Upper lobe of left lung (tissue), 6 donors: ENCODE data around the gene LRRC2. TPM values are rescaled to one million over a fixed set of nuclear protein-coding genes. Genes with fewer than 3 reads are reported as not detected.

Experiments used
- ATAC-seq, 2 donors: fragments of 200-7000 bp; cut with Tn5 transposase; one replicate each; pipeline ENCODE4 v1.9.1; 2022; ENCODE audit warnings: mild to moderate bottlenecking in 2 of 2, moderate library complexity in 2 of 2; ENCODE audit not compliant: low FRiP score in 2 of 2
- DNase-seq, 2 donors: peaks; one replicate each; pipeline ENCODE4 v3.0.0-alpha.2; 2019 to 2020
- H3K27ac ChIP-seq, 4 donors: fragments of 200-600 bp; sonication (generic); one replicate each; pipeline ENCODE4 v1.5.1; 2016 to 2019
- H3K27me3 ChIP-seq, 4 donors: fragments of 200-600 bp; sonication (generic); one replicate each; pipeline ENCODE4 v1.5.1; 2017 to 2019
- H3K36me3 ChIP-seq, 4 donors: fragments of 200-600 bp; sonication (generic); one replicate each; pipeline ENCODE4 v1.5.1; 2016 to 2019
- H3K4me1 ChIP-seq, 4 donors: fragments of 200-600 bp; sonication (generic); one replicate each; pipeline ENCODE4 v1.5.1; 2018 to 2019
- H3K4me3 ChIP-seq, 4 donors: fragments of 200-600 bp; sonication (generic); one replicate each; pipeline ENCODE4 v1.5.1; 2017 to 2019; ENCODE audit warnings: mild to moderate bottlenecking in 2 of 4, moderate library complexity in 1 of 4
- H3K9me3 ChIP-seq, 4 donors: fragments of 200-600 bp; sonication (generic); one replicate each; pipeline ENCODE4 v1.5.1; 2018 to 2019
- EP300 ChIP-seq, 4 donors: sonication (generic); formaldehyde crosslinking; IDR thresholded peaks; one replicate each; pipeline ENCODE4 v1.5.1; 2017; ENCODE audit warnings: antibody characterized with exemption in 4 of 4, control low read depth in 2 of 4
- POLR2A ChIP-seq, 4 donors: fragments of 450-650 bp; IDR thresholded peaks; one replicate each; pipeline ENCODE4 v1.5.1; 2016 to 2017; ENCODE audit warnings: antibody characterized with exemption in 4 of 4, mild to moderate bottlenecking in 2 of 4
- POLR2AphosphoS5 ChIP-seq, 2 donors: sonication (generic); formaldehyde crosslinking; IDR thresholded peaks; one replicate each; pipeline ENCODE4 v1.5.1; 2017; ENCODE audit warnings: antibody characterized with exemption in 2 of 2
- WGBS, 2 donors: methylation state at CpG; one replicate each; pipeline ENCODE4 v1.1.5; 2017 to 2018; 5-methylcytosine and 5-hydroxymethylcytosine counted together
- total RNA-seq, 6 donors: library from RNA; depleted of rRNA in 4 of 6; stranded (reverse); fragments of >200 nt in 4 of 6; gene quantifications; one replicate each; pipeline versions ENCODE4 v1.1.0 to v1.2.1, GENCODE V29; 2016 to 2021
- TF ChIP-seq, protein P1 (sequence below), 6 experiments: fragments of 450-650 bp in 4 of 6; fragments of 200-600 bp in 2 of 6; sonication (generic) in 2 of 6; IDR thresholded peaks; one replicate each; pipeline ENCODE4 v1.5.1; 2016 to 2019; ENCODE audit warnings: antibody characterized with exemption in 6 of 6
- donor health status: DM: no; HTN: no; CAD: no; lungs with moderate emphysema.
- donor health status: DM: no; HTN: yes; CAD: no; lungs with severe emphysema.

The LRRC2 gene
- total RNA-seq, 6 donors from 2014 or later, result 1.1 to 4.2 (median 1.5) TPM

DNA sequence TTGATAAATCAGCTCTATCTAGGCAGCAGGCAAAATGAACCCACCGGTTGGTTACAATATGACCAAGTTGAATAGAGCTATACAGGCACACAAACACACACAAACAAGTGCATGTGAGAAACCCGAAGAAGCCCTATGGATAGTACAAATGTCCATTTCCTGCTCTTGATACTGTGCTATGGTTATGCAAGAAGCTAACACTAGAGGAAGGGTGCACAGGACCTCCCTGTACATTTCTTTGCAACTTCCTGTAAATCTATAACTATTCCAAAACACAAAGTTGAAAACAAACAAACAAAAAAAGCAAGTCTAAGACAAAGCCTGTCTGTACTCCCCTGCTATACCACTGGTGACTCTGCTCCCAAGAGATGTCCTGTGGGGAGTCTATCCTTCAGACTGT, 38.0 kb upstream of the LRRC2 start:
- no peaks in the 10 kb centered on the region for H3K9me3 ChIP-seq
- peak in 1 of 2 donors; percentile 42 for ATAC-seq
- no peaks in the 10 kb centered on the region for H3K36me3 ChIP-seq
- DNase-seq, result no peak
- no peak overlapping the region for H3K4me3 ChIP-seq
- no peak overlapping the region for H3K27ac ChIP-seq
- no peaks in the 10 kb centered on the region for H3K4me1 ChIP-seq
- TF ChIP-seq POLR2AphosphoS5 (IDR thresholded peaks at IDR 0.05) (no peak), POLR2A (IDR thresholded peaks at IDR 0.05) (no peak)
- WGBS, 2 donors, result 63 to 67% methylated on average over 2 of the region's 2 CpGs
- no peaks in the 10 kb centered on the region for H3K27me3 ChIP-seq

DNA sequence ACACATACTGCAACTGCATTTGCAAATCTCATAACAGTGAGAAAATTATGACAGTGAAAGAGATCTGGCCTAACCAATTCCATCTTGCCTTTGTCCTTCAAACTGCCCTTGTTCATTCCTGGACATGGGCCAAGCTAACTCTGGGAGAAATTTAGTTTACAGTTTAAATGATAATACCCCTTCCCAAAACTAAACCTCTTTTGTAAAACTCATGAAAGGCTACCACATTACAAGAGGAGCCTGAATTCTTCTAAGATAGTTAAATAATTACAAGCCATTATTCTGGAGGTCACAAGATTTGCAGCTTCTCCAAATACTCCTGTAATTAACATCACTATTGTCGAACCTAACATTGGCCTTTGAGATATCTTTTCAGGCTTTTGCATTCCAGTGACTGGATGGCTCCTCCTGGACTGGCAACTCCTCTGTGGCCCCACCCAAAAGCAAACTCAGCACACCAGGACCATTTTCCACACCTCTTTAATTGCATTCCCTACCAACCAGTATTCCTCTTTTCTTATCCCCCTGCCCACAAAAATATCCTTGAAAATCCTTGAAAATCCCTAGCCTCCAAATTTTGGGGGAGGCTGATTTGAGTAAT, 37.4 kb upstream of the LRRC2 start:
- TF ChIP-seq, protein P1, sequence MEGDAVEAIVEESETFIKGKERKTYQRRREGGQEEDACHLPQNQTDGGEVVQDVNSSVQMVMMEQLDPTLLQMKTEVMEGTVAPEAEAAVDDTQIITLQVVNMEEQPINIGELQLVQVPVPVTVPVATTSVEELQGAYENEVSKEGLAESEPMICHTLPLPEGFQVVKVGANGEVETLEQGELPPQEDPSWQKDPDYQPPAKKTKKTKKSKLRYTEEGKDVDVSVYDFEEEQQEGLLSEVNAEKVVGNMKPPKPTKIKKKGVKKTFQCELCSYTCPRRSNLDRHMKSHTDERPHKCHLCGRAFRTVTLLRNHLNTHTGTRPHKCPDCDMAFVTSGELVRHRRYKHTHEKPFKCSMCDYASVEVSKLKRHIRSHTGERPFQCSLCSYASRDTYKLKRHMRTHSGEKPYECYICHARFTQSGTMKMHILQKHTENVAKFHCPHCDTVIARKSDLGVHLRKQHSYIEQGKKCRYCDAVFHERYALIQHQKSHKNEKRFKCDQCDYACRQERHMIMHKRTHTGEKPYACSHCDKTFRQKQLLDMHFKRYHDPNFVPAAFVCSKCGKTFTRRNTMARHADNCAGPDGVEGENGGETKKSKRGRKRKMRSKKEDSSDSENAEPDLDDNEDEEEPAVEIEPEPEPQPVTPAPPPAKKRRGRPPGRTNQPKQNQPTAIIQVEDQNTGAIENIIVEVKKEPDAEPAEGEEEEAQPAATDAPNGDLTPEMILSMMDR (IDR thresholded peaks at IDR 0.05), result no peak
- TF ChIP-seq EP300 (IDR thresholded peaks at IDR 0.05) (no peak), POLR2AphosphoS5 (IDR thresholded peaks at IDR 0.05) (no peak)
- H3K4me1 ChIP-seq, result no peaks in the 10 kb centered on the region
- H3K27me3 ChIP-seq, result no peaks in the 10 kb centered on the region
- ATAC-seq (no peak), DNase-seq (no peak)
- no peak overlapping the region for H3K27ac ChIP-seq
- H3K36me3 ChIP-seq, result no peaks in the 10 kb centered on the region
- 68 to 70% methylated on average over 1 of the region's 1 CpG for WGBS, 2 donors
- H3K4me3 ChIP-seq, result no peak overlapping the region
- H3K9me3 ChIP-seq, result no peaks in the 10 kb centered on the region

DNA sequence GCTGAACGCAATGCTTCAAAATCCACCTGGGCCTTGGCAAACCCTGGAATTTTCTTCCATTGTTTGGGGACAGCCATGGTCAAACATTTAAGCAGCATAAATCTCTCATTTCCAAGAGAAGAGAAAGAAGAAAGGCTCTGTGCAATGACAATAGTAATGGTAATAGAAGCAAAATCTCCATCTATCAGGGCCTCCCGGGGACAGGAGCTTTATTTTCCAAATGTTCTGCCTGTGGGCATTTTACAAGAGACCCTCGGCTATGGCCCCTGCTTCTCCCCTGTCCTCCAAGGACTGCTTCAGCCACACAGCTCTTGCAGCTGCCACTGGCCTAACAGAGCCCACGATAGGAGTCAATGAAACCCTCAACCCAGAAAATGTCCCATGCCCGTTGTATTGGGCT, 33.5 kb upstream of the LRRC2 start:
- WGBS, 2 donors, result 77 to 84% methylated on average over 4 to 5 of the region's 5 CpGs
- Histone ChIP-seq H3K27ac (no peak overlapping the region), H3K27me3 (no peaks in the 10 kb centered on the region), H3K36me3 (no peaks in the 10 kb centered on the region), H3K4me1 (no peaks in the 10 kb centered on the region), H3K9me3 (no peaks in the 10 kb centered on the region), H3K4me3 (no peak overlapping the region)
- TF ChIP-seq, protein P1 (IDR thresholded peaks at IDR 0.05), result no peak
- TF ChIP-seq EP300 (IDR thresholded peaks at IDR 0.05), result no peak
- no peak for TF ChIP-seq POLR2A (IDR thresholded peaks at IDR 0.05)
- no peak for TF ChIP-seq POLR2AphosphoS5 (IDR thresholded peaks at IDR 0.05)
- DNase-seq (no peak), ATAC-seq (no peak)

DNA sequence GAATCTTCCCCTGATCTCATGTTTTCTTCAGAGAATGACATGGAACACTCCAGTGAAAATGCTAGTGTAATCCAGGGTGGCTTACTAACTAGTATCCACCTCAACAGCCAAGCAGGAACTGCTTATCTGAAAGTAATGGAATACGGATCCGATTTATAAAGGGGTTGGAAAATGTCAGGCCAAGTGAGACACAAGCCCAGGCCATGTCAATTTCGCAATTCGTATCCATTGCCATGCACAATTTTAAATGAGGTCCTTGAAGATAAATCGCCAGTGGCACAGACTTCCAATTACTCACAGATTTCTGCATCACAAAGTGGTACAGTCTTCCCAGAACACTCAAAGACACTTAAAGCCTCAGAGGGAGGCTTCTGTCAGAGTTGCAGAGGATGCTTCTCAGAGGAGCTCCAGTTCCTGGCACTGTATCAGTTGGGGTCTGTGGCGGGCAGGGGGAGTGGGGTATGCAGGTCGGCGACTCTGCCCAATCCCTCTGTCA, 29.8 kb upstream of the LRRC2 start:
- H3K27ac ChIP-seq, result no peak overlapping the region
- H3K27me3 ChIP-seq, result no peaks in the 10 kb centered on the region
- ATAC-seq (no peak), DNase-seq (no peak)
- no peak overlapping the region for H3K4me3 ChIP-seq
- H3K4me1 ChIP-seq, result no peaks in the 10 kb centered on the region
- no peaks in the 10 kb centered on the region for H3K36me3 ChIP-seq
- 88 to 95% methylated on average over 5 to 8 of the region's 8 CpGs for WGBS, 2 donors
- TF ChIP-seq, protein P1 (IDR thresholded peaks at IDR 0.05), result no peak
- TF ChIP-seq EP300 (IDR thresholded peaks at IDR 0.05) (no peak), POLR2AphosphoS5 (IDR thresholded peaks at IDR 0.05) (no peak), POLR2A (IDR thresholded peaks at IDR 0.05) (no peak)
- no peaks in the 10 kb centered on the region for H3K9me3 ChIP-seq

DNA sequence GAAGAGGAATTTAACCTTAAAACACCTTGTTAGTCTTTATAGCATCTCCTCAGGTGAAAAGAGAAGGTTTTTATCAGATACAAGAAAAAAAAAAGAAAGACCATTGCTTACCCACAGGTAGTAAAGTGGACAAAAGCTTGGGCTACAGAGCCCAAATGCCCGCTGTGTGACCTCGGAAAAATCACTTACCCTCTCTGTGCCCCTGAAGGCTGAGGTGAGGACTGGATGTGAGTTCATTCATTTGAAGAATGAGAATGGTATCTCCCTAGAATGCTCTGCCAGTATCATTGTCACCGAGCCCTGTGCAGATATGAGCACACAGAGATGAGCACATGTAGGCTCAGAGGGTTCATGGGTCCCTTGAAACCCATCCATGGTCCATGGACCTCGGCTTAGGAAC, 28.6 kb upstream of the LRRC2 start:
- WGBS, 2 donors, result 98 to 100% methylated on average over 3 to 4 of the region's 4 CpGs
- DNase-seq, result no peak

More for the DNA sequence above, 28.6 kb upstream of the LRRC2 start:
- H3K4me1 ChIP-seq, result no peaks in the 10 kb centered on the region
- no peak overlapping the region for H3K4me3 ChIP-seq
- H3K27ac ChIP-seq, result no peak overlapping the region
- ATAC-seq, result no peak
- TF ChIP-seq POLR2AphosphoS5 (IDR thresholded peaks at IDR 0.05), result no peak
- no peak for TF ChIP-seq POLR2A (IDR thresholded peaks at IDR 0.05)
- no peak for TF ChIP-seq EP300 (IDR thresholded peaks at IDR 0.05)
- TF ChIP-seq, protein P1 (IDR thresholded peaks at IDR 0.05), result no peak
- no peaks in the 10 kb centered on the region for H3K9me3 ChIP-seq
- H3K36me3 ChIP-seq, result no peaks in the 10 kb centered on the region
- no peaks in the 10 kb centered on the region for H3K27me3 ChIP-seq
